Measurements from ENCODE around the gene ELMO3. TPM values are rescaled to one million over a fixed set of nuclear protein-coding genes. Genes with fewer than 3 reads are reported as not detected.

ELMO3 gene
- total and polyA plus RNA-seq, 2 of the 13 experiments (the other 11 are each of a cell fraction or from before 2014, with no cell fraction given): 2.6 to 4.0 TPM

DNA sequence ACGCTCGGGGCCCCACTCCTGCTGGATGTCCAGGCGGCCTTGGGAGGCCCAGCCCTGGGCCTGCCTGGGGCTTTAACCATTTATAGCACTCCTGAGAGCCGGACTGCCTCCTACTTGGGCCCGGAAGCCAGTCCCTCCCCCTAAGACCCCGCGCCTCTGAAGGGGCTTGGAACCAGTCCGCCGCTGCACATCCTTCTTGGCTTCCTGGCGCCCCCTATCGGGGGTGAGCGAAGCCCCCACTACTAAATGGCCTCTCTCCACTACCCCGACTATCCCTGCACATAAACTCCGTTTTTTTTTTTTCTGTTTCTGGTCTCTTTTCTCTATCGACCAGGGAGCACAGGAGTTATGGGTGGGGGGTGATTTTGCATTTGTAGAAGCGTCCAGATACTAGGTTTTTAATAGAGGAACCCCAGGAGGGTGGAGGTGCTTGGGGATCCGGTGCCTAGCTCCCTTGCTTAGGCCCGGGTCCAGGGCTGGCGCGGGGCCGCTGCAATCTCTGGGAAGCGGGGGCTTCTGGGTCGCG lies 29.2 kb upstream of the ELMO3 start (continued):
- TF ChIP-seq HNF4A (CRISPR knock-in tag; IDR thresholded peaks at IDR 0.05) (no peak), SCMH1 (CRISPR knock-in tag; IDR thresholded peaks at IDR 0.05; ENCODE audit: borderline replicate concordance) (no peak), ZNF883 (CRISPR knock-in tag; IDR thresholded peaks at IDR 0.05; ENCODE audit: not compliant biosample characterization) (peak; percentile 18), RBM39 (IDR thresholded peaks at IDR 0.05; ENCODE audit: low read depth, low read length, poor library complexity, severe bottlenecking) (no peak), SATB2 (CRISPR knock-in tag; IDR thresholded peaks at IDR 0.05) (no peak), NBN (conservative IDR thresholded peaks at IDR 0.05) (no peak), MBNL3 (CRISPR knock-in tag; conservative IDR thresholded peaks at IDR 0.05) (no peak), EEA1 (CRISPR knock-in tag; IDR thresholded peaks at IDR 0.05; ENCODE audit: borderline replicate concordance) (no peak), CAMTA2 (CRISPR knock-in tag; IDR thresholded peaks at IDR 0.05; ENCODE audit: borderline replicate concordance) (no peak), SYNCRIP (IDR thresholded peaks at IDR 0.05; ENCODE audit: insufficient read depth, low read depth, low read length) (no peak), ZNF296 (CRISPR knock-in tag; conservative IDR thresholded peaks at IDR 0.05) (no peak), ZNF879 (CRISPR knock-in tag; IDR thresholded peaks at IDR 0.05) (no peak), ZNF121 (CRISPR knock-in tag; IDR thresholded peaks at IDR 0.05) (no peak)
- TF ChIP-seq, protein P1, sequence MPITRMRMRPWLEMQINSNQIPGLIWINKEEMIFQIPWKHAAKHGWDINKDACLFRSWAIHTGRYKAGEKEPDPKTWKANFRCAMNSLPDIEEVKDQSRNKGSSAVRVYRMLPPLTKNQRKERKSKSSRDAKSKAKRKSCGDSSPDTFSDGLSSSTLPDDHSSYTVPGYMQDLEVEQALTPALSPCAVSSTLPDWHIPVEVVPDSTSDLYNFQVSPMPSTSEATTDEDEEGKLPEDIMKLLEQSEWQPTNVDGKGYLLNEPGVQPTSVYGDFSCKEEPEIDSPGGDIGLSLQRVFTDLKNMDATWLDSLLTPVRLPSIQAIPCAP (CRISPR knock-in tag; IDR thresholded peaks at IDR 0.05; ENCODE audit: low read depth): no peak
- TF ChIP-seq, protein P2, sequence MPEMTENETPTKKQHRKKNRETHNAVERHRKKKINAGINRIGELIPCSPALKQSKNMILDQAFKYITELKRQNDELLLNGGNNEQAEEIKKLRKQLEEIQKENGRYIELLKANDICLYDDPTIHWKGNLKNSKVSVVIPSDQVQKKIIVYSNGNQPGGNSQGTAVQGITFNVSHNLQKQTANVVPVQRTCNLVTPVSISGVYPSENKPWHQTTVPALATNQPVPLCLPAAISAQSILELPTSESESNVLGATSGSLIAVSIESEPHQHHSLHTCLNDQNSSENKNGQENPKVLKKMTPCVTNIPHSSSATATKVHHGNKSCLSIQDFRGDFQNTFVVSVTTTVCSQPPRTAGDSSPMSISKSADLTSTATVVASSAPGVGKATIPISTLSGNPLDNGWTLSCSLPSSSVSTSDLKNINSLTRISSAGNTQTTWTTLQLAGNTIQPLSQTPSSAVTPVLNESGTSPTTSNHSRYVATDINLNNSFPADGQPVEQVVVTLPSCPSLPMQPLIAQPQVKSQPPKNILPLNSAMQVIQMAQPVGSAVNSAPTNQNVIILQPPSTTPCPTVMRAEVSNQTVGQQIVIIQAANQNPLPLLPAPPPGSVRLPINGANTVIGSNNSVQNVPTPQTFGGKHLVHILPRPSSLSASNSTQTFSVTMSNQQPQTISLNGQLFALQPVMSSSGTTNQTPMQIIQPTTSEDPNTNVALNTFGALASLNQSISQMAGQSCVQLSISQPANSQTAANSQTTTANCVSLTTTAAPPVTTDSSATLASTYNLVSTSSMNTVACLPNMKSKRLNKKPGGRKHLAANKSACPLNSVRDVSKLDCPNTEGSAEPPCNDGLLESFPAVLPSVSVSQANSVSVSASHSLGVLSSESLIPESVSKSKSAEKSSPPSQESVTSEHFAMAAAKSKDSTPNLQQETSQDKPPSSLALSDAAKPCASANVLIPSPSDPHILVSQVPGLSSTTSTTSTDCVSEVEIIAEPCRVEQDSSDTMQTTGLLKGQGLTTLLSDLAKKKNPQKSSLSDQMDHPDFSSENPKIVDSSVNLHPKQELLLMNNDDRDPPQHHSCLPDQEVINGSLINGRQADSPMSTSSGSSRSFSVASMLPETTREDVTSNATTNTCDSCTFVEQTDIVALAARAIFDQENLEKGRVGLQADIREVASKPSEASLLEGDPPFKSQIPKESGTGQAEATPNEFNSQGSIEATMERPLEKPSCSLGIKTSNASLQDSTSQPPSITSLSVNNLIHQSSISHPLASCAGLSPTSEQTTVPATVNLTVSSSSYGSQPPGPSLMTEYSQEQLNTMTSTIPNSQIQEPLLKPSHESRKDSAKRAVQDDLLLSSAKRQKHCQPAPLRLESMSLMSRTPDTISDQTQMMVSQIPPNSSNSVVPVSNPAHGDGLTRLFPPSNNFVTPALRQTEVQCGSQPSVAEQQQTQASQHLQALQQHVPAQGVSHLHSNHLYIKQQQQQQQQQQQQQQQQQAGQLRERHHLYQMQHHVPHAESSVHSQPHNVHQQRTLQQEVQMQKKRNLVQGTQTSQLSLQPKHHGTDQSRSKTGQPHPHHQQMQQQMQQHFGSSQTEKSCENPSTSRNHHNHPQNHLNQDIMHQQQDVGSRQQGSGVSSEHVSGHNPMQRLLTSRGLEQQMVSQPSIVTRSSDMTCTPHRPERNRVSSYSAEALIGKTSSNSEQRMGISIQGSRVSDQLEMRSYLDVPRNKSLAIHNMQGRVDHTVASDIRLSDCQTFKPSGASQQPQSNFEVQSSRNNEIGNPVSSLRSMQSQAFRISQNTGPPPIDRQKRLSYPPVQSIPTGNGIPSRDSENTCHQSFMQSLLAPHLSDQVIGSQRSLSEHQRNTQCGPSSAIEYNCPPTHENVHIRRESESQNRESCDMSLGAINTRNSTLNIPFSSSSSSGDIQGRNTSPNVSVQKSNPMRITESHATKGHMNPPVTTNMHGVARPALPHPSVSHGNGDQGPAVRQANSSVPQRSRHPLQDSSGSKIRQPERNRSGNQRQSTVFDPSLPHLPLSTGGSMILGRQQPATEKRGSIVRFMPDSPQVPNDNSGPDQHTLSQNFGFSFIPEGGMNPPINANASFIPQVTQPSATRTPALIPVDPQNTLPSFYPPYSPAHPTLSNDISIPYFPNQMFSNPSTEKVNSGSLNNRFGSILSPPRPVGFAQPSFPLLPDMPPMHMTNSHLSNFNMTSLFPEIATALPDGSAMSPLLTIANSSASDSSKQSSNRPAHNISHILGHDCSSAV (CRISPR knock-in tag; IDR thresholded peaks at IDR 0.05; ENCODE audit: borderline replicate concordance): no peak
- TF ChIP-seq, protein P3, sequence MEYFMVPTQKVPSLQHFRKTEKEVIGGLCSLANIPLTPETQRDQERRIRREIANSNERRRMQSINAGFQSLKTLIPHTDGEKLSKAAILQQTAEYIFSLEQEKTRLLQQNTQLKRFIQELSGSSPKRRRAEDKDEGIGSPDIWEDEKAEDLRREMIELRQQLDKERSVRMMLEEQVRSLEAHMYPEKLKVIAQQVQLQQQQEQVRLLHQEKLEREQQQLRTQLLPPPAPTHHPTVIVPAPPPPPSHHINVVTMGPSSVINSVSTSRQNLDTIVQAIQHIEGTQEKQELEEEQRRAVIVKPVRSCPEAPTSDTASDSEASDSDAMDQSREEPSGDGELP (IDR thresholded peaks at IDR 0.05; ENCODE audit: borderline replicate concordance, low read depth): no peak; the same call in 1 of the 2 replicates
- TF ChIP-seq, protein P4, sequence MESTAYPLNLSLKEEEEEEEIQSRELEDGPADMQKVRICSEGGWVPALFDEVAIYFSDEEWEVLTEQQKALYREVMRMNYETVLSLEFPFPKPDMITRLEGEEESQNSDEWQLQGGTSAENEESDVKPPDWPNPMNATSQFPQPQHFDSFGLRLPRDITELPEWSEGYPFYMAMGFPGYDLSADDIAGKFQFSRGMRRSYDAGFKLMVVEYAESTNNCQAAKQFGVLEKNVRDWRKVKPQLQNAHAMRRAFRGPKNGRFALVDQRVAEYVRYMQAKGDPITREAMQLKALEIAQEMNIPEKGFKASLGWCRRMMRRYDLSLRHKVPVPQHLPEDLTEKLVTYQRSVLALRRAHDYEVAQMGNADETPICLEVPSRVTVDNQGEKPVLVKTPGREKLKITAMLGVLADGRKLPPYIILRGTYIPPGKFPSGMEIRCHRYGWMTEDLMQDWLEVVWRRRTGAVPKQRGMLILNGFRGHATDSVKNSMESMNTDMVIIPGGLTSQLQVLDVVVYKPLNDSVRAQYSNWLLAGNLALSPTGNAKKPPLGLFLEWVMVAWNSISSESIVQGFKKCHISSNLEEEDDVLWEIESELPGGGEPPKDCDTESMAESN (CRISPR knock-in tag; conservative IDR thresholded peaks at IDR 0.05): no peak
- TF ChIP-seq, protein P5, sequence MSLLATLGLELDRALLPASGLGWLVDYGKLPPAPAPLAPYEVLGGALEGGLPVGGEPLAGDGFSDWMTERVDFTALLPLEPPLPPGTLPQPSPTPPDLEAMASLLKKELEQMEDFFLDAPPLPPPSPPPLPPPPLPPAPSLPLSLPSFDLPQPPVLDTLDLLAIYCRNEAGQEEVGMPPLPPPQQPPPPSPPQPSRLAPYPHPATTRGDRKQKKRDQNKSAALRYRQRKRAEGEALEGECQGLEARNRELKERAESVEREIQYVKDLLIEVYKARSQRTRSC (CRISPR knock-in tag; IDR thresholded peaks at IDR 0.05; ENCODE audit: low read depth): 0 out of 2 replicates have a peak, but pooled peaks have one; percentile 61

All from HepG2 (cell line).